ENCODE measurements around the gene FYN. TPM values are rescaled to one million over a fixed set of nuclear protein-coding genes. Genes with fewer than 3 reads are reported as not detected.

Gene FYN
- total RNA-seq, 4 donors from 2014 or later, result 56.3 to 96.4 (median 81.8) TPM

- no peak for TF ChIP-seq POLR2A (IDR thresholded peaks at IDR 0.05)
- TF ChIP-seq, protein P1, sequence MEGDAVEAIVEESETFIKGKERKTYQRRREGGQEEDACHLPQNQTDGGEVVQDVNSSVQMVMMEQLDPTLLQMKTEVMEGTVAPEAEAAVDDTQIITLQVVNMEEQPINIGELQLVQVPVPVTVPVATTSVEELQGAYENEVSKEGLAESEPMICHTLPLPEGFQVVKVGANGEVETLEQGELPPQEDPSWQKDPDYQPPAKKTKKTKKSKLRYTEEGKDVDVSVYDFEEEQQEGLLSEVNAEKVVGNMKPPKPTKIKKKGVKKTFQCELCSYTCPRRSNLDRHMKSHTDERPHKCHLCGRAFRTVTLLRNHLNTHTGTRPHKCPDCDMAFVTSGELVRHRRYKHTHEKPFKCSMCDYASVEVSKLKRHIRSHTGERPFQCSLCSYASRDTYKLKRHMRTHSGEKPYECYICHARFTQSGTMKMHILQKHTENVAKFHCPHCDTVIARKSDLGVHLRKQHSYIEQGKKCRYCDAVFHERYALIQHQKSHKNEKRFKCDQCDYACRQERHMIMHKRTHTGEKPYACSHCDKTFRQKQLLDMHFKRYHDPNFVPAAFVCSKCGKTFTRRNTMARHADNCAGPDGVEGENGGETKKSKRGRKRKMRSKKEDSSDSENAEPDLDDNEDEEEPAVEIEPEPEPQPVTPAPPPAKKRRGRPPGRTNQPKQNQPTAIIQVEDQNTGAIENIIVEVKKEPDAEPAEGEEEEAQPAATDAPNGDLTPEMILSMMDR (IDR thresholded peaks at IDR 0.05), result no peak
- WGBS, 2 donors, result 78 to 88% methylated on average over 2 of the region's 2 CpGs
- intact Hi-C loops (cut with DNase I; ENCODE audit: low total_unique reads), result loop anchor here (5.0 kb wide), 2 partner anchors 284 to 324 kb away; no protein-coding TSS in a partner anchor
- H3K4me3 ChIP-seq (ENCODE audit: low read depth, poor library complexity, severe bottlenecking), result no peak overlapping the region
- DNase-seq (ENCODE audit: low spot score in 2 of 2), result peak in 1 of 2 donors; percentile 57
Measured at GRCh38 chr6:111713236-111713635, 160.0 kb downstream of the FYN start.

- intact Hi-C loops (cut with DNase I; ENCODE audit: low total_unique reads), result loop anchor here (5.0 kb wide), 2 partner anchors 285 to 325 kb away; no protein-coding TSS in a partner anchor
- WGBS, 2 donors, result 58 to 65% methylated on average over 13 of the region's 13 CpGs
- no peak overlapping the region for H3K4me3 ChIP-seq (ENCODE audit: low read depth, poor library complexity, severe bottlenecking)
- TF ChIP-seq, protein P1 (IDR thresholded peaks at IDR 0.05), result no peak
- no peak for TF ChIP-seq POLR2A (IDR thresholded peaks at IDR 0.05)
- peak in 1 of 2 donors; percentile 74 for DNase-seq (ENCODE audit: low spot score in 2 of 2)
Measured at GRCh38 chr6:111711984-111712752, 161.1 kb downstream of the FYN start.

DNA sequence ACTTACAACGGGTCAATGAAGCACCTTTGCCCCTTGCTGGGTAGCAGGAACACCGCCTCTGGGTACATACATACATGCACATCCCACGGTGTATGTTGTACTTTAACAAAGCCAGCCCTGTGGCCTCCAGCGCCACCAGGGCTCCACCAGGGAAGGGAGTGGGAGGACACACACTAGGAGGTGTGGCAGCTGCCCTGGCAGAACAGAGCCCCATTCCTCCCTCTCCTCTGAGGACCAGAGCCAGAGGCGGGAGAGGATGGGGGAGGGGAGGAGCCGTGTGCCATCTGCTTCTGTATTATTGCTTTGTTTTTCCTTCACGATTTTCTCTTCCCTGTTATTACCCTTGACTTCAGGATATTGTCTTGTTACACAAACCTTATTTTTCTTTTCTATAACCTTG is 161.8 kb downstream of the FYN start:
- 38 to 43% methylated on average over 7 of the region's 7 CpGs for WGBS, 2 donors
- DNase-seq (ENCODE audit: low spot score in 2 of 2), result peak in 1 of 2 donors; percentile 88

DNA sequence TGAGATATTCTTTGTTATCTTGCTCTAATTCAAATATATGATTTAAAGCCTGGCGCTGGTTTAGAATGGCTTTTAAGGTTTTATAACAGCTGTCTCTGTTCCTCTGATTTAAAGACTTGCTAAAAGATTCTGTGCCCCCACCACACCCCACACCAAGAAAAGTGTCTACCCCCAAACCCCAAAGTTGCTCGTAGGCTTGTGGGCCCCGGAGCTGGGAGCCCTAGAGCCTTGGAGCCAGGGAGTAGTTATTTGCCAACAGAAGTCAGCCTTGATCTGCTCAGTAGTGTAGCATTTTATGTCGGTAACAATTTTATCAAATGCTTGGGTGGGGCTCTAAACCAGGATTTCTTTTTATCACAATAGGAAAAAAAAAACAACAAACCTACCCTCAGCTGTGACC is 162.3 kb downstream of the FYN start:
- intact Hi-C loops (cut with DNase I; ENCODE audit: low total_unique reads), result loop anchor here (5.0 kb wide), 2 partner anchors 286 to 326 kb away; no protein-coding TSS in a partner anchor
- peak in 1 of 2 donors; percentile 39 for DNase-seq (ENCODE audit: low spot score in 2 of 2)
- TF ChIP-seq, protein P1 (IDR thresholded peaks at IDR 0.05), result no peak
- no peak for TF ChIP-seq POLR2A (IDR thresholded peaks at IDR 0.05)
- 58 to 60% methylated on average over 4 of the region's 4 CpGs for WGBS, 2 donors
- no peak overlapping the region for H3K4me3 ChIP-seq (ENCODE audit: low read depth, poor library complexity, severe bottlenecking)

More for the DNA sequence above, 161.8 kb downstream of the FYN start:
- TF ChIP-seq POLR2A (IDR thresholded peaks at IDR 0.05), result no peak
- TF ChIP-seq, protein P1 (IDR thresholded peaks at IDR 0.05), result no peak
- intact Hi-C loops (cut with DNase I; ENCODE audit: low total_unique reads), result loop anchor here (5.0 kb wide), 2 partner anchors 286 to 326 kb away; no protein-coding TSS in a partner anchor
- no peak overlapping the region for H3K4me3 ChIP-seq (ENCODE audit: low read depth, poor library complexity, severe bottlenecking)

GRCh38 chr6:111710439-111710838 is 162.8 kb downstream of the FYN start:
- intact Hi-C loops (cut with DNase I; ENCODE audit: low total_unique reads), result loop anchor here (5.0 kb wide), 2 partner anchors 287 to 327 kb away; no protein-coding TSS in a partner anchor
- no peak for TF ChIP-seq POLR2A (IDR thresholded peaks at IDR 0.05)
- TF ChIP-seq, protein P1 (IDR thresholded peaks at IDR 0.05), result no peak
- no peak for DNase-seq (ENCODE audit: low spot score in 2 of 2)
- WGBS, 2 donors, result 69 to 75% methylated on average over 2 of the region's 2 CpGs
- no peak overlapping the region for H3K4me3 ChIP-seq (ENCODE audit: low read depth, poor library complexity, severe bottlenecking)
